B cell (primary cell): ENCODE measurements around the gene EGFLAM. TPM values are rescaled to one million over a fixed set of nuclear protein-coding genes. Genes with fewer than 3 reads are reported as not detected.

Experiments
- ATAC-seq: fragments of 200-7000 bp; cut with Tn5 transposase; one replicate; pipeline ENCODE4 v1.10.0; 2021; ENCODE audit warnings: low read depth, mild to moderate bottlenecking, moderate number of reproducible peaks, moderate library complexity
- CTCF ChIA-PET: fragments of 350-600 bp; sonication (Branson Sonifier 250); formaldehyde crosslinking; loops from one replicate; lab custom pipeline; 2021; ENCODE audit warnings: antibody characterized with exemption, inconsistent platforms; lab: Charles Lee
- POLR2A ChIA-PET: fragments of 350-600 bp; sonication (Branson Sonifier 250); formaldehyde crosslinking; loops from one replicate; lab custom pipeline; 2021; ENCODE audit warnings: antibody characterized with exemption; lab: Charles Lee
- DNase-seq: peaks from one replicate; pipeline ENCODE4 v3.0.0; 2013
- H2AFZ ChIP-seq: 2 replicates; pipeline ENCODE4 v1.6.1; 2012; ENCODE audit warnings: mild to moderate bottlenecking, low read depth, low read length; ENCODE audit not compliant: insufficient read depth, poor library complexity, severe bottlenecking
- H3K27ac ChIP-seq, 2 donors: 1 replicate in 1 of 2; 2 replicates in 1 of 2; pipeline ENCODE4 v1.5.1; 2012 to 2013; ENCODE audit warnings: low read length in 2 of 2, mild to moderate bottlenecking in 2 of 2, moderate library complexity in 1 of 2
- H3K27me3 ChIP-seq, 4 experiments: fragments of 200-600 bp in 1 of 4; sonication (generic) in 1 of 4; replicated peaks in 1 of 4; 1 replicate in 2 of 4; 2 replicates in 2 of 4; pipeline versions ENCODE4 v1.6.1 to v1.7.0; 2013 to 2016; ENCODE audit warnings: low read length in 3 of 4, mild to moderate bottlenecking in 2 of 4, mixed read lengths in 1 of 4, moderate library complexity in 1 of 4; ENCODE audit not compliant: insufficient read depth in 4 of 4, control insufficient read depth in 3 of 4; ENCODE audit errors: control extremely low read depth in 1 of 4
- H3K36me3 ChIP-seq, 2 experiments: replicated peaks in 1 of 2; 1 replicate in 1 of 2; 2 replicates in 1 of 2; pipeline versions ENCODE4 v1.6.1 to v1.7.1; 2013; ENCODE audit warnings: low read length in 1 of 2; ENCODE audit not compliant: insufficient read depth in 2 of 2, control insufficient read depth in 1 of 2; ENCODE audit errors: control extremely low read depth in 1 of 2, extremely low read depth in 1 of 2
- H3K4me1 ChIP-seq, 2 donors: fragments of 200-600 bp in 1 of 2; sonication (generic) in 1 of 2; 1 replicate in 1 of 2; 2 replicates in 1 of 2; pipeline versions ENCODE4 v1.5.1 to v1.6.1; 2013 to 2017; ENCODE audit warnings: low read length in 2 of 2; ENCODE audit not compliant: control insufficient read depth in 2 of 2, insufficient read depth in 2 of 2
- H3K4me2 ChIP-seq: replicated peaks from 2 replicates; pipeline ENCODE3; 2012; ENCODE audit warnings: mild to moderate bottlenecking, low read depth, low read length; ENCODE audit not compliant: poor library complexity, severe bottlenecking
- H3K4me3 ChIP-seq, 5 experiments: fragments of 200-600 bp in 1 of 5; sonication (generic) in 1 of 5; 1 replicate in 3 of 5; 2 replicates in 2 of 5; pipeline versions ENCODE4 v1.5.1 to v1.7.0; 2011 to 2016; ENCODE audit warnings: low read length in 4 of 5, mild to moderate bottlenecking in 4 of 5, low read depth in 2 of 5, control low read depth in 1 of 5, moderate library complexity in 1 of 5; ENCODE audit not compliant: insufficient read depth in 1 of 5; ENCODE audit errors: control extremely low read depth in 1 of 5, extremely low read depth in 1 of 5
- H3K79me2 ChIP-seq: fragments of 200-600 bp; sonication (generic); one replicate; pipeline ENCODE4 v1.6.0; 2016; ENCODE audit warnings: low read length; ENCODE audit not compliant: control insufficient read depth, insufficient read depth
- H3K9ac ChIP-seq: fragments of 200-600 bp; sonication (generic); 2 replicates; pipeline ENCODE4 v1.6.1; 2017; ENCODE audit warnings: mild to moderate bottlenecking, low read length, moderate library complexity
- H3K9me3 ChIP-seq, 3 donors: one replicate each; pipeline versions ENCODE4 v1.6.1 to v1.7.1; 2013; ENCODE audit warnings: low read length in 2 of 3; ENCODE audit not compliant: control insufficient read depth in 2 of 3, insufficient read depth in 1 of 3; ENCODE audit errors: control extremely low read depth in 1 of 3
- H4K20me1 ChIP-seq: 2 replicates; pipeline ENCODE4 v1.6.0; 2012; ENCODE audit warnings: mild to moderate bottlenecking, low read length; ENCODE audit not compliant: insufficient read depth, control insufficient read depth, poor library complexity, severe bottlenecking
- H3K27ac Mint-ChIP-seq: one replicate; pipeline ENCODE4 v1.8.0; 2021; ENCODE audit warnings: mixed read lengths
- H3K27me3 Mint-ChIP-seq: one replicate; pipeline ENCODE4 v1.8.0; 2021; ENCODE audit warnings: mixed read lengths
- H3K4me1 Mint-ChIP-seq: one replicate; pipeline ENCODE4 v1.8.0; 2021; ENCODE audit warnings: mixed read lengths
- H3K4me3 Mint-ChIP-seq: one replicate; pipeline ENCODE4 v1.8.0; 2021; ENCODE audit warnings: mixed read lengths
- H3K9me3 Mint-ChIP-seq: one replicate; pipeline ENCODE4 v1.8.0; 2022; ENCODE audit warnings: mixed read lengths; ENCODE audit not compliant: insufficient read depth
- EZH2 ChIP-seq: IDR thresholded peaks from 2 replicates; pipeline ENCODE4 v1.6.1; 2012; ENCODE audit warnings: borderline replicate concordance, low read depth, mild to moderate bottlenecking, moderate library complexity, low read length; ENCODE audit not compliant: insufficient read depth, poor library complexity, severe bottlenecking
- WGBS: methylation state at CpG from one replicate; pipeline ENCODE4 v1.1.5; 2013; ENCODE audit warnings: missing lambda C conversion rate; ENCODE audit not compliant: insufficient coverage; 5-methylcytosine and 5-hydroxymethylcytosine counted together
- intact Hi-C: fragments of 100-400 bp; cut with micrococcal nuclease; formaldehyde crosslinking; loops from one replicate; pipeline ENCODE4 v1.10.0; 2022
- polyA plus RNA-seq: library from polyadenylated mRNA; depleted of rRNA; stranded (reverse); fragments of >200 nt; gene quantifications from 2 replicates; pipeline ENCODE4 v1.2.3, GENCODE V29; 2012
- total RNA-seq, 2 donors: library from RNA; stranded (reverse); fragments of 120-200 nt in 1 of 2; gene quantifications; 1 replicate in 1 of 2; 2 replicates in 1 of 2; pipeline versions ENCODE4 v1.2.3 to v1.2.4, GENCODE V29; 2013 to 2022
- TF ChIP-seq, protein P1 (sequence below): fragments of 200-600 bp; IDR thresholded peaks from one replicate; pipeline ENCODE4 v1.8.0; 2022; ENCODE audit warnings: antibody characterized with exemption, mild to moderate bottlenecking

The EGFLAM gene
- total and polyA plus RNA-seq, 2 donors (not counting 1 experiment from before 2014, with no cell fraction given), result not detected

DNA sequence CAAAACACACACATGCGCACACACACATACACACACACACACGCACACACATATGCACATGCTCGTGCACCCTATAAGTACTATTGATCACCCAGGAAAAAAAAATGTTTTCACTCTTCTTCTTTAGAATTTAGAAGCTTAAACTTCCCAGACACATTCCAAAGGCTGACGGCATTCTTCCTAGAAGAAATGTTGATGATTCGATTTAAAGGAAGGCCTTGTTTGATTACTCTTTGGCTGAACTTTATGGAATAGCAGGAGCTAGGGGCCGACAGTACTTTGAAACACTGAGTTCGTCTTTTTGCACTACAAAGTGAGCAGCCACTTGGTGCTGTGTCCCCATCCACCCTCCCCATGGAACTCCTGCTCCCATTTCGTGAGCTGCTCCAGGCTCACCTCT, 113.2 kb downstream of the EGFLAM start:
- no peak overlapping the region for H3K4me2 ChIP-seq
- H3K4me1 ChIP-seq, result no peaks in the 10 kb centered on the region
- no peak overlapping the region for H2AFZ ChIP-seq
- 93% methylated on average over 3 of the region's 8 CpGs for WGBS
- no peak for TF ChIP-seq EZH2
- TF ChIP-seq, protein P1, sequence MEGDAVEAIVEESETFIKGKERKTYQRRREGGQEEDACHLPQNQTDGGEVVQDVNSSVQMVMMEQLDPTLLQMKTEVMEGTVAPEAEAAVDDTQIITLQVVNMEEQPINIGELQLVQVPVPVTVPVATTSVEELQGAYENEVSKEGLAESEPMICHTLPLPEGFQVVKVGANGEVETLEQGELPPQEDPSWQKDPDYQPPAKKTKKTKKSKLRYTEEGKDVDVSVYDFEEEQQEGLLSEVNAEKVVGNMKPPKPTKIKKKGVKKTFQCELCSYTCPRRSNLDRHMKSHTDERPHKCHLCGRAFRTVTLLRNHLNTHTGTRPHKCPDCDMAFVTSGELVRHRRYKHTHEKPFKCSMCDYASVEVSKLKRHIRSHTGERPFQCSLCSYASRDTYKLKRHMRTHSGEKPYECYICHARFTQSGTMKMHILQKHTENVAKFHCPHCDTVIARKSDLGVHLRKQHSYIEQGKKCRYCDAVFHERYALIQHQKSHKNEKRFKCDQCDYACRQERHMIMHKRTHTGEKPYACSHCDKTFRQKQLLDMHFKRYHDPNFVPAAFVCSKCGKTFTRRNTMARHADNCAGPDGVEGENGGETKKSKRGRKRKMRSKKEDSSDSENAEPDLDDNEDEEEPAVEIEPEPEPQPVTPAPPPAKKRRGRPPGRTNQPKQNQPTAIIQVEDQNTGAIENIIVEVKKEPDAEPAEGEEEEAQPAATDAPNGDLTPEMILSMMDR, result no peak
- ATAC-seq (no peak), DNase-seq (no peak)
- Mint-ChIP-seq H3K9me3 (no peaks in the 10 kb centered on the region), H3K27me3 (peaks cover 9% of the 10 kb centered on the region), H3K4me3 (no peak overlapping the region), H3K4me1 (no peaks in the 10 kb centered on the region), H3K27ac (no peak overlapping the region)
- no peak overlapping the region for H3K9ac ChIP-seq
- ChIA-PET POLR2A (no interaction called here), CTCF (interaction anchor here (2.8 kb wide), 1 partner anchor 11 kb away, joined by 6 read pairs; no protein-coding TSS in a partner anchor)
- no peak overlapping the region for H3K27ac ChIP-seq
- H3K36me3 ChIP-seq, result no peaks in the 10 kb centered on the region
- no peaks in the 10 kb centered on the region for H3K79me2 ChIP-seq
- intact Hi-C loops, result no loop called here
- H3K27me3 ChIP-seq, result peaks cover 0 to 6% (median 0%) of the 10 kb centered on the region in 4 experiments
- H4K20me1 ChIP-seq, result no peaks in the 10 kb centered on the region
- H3K9me3 ChIP-seq, result peaks cover 0 to 3% (median 0%) of the 10 kb centered on the region in 3 donors
- H3K4me3 ChIP-seq, result no peak overlapping the region

- H3K4me3 Mint-ChIP-seq, result no peak overlapping the region
- peaks cover 17% of the 10 kb centered on the region for H3K27me3 Mint-ChIP-seq
- no peak for TF ChIP-seq EZH2
- TF ChIP-seq, protein P1, result no peak
- POLR2A ChIA-PET, result no interaction called here
- H3K9me3 ChIP-seq, result peaks cover 0 to 3% (median 0%) of the 10 kb centered on the region in 3 donors
- no peak for DNase-seq
- no peaks in the 10 kb centered on the region for H3K79me2 ChIP-seq
- no peak overlapping the region for H3K27ac ChIP-seq
- H2AFZ ChIP-seq, result no peak overlapping the region
- no peak overlapping the region for H3K9ac ChIP-seq
- no peaks in the 10 kb centered on the region for H3K36me3 ChIP-seq
- H3K27me3 ChIP-seq, result peaks cover 0 to 6% (median 3%) of the 10 kb centered on the region in 4 experiments
- no CpG with 5 or more reads among the region's 3 CpGs for WGBS
- H3K4me1 ChIP-seq, result no peaks in the 10 kb centered on the region
- H3K27ac Mint-ChIP-seq, result no peak overlapping the region
- no peaks in the 10 kb centered on the region for H4K20me1 ChIP-seq
- no peak overlapping the region for H3K4me3 ChIP-seq
- no peak for ATAC-seq
- H3K9me3 Mint-ChIP-seq, result no peaks in the 10 kb centered on the region
- CTCF ChIA-PET, result no interaction called here
- intact Hi-C loops, result no loop called here
- no peaks in the 10 kb centered on the region for H3K4me1 Mint-ChIP-seq
- H3K4me2 ChIP-seq, result no peak overlapping the region
Observed at GRCh38 chr5:38373743-38374142, 115.4 kb downstream of the EGFLAM start.
